Activated T-cell treated with anti-CD3 and anti-CD28 coated beads for 48 hours (primary cell): ENCODE measurements around the gene SLC1A5.

Experiments
- DNase-seq: peaks from one replicate; pipeline ENCODE4 v3.0.0-alpha.2; 2020; ENCODE audit warnings: low read depth

Gene SLC1A5

GRCh38 chr19:46725036-46725820 lies 63.2 kb downstream of the SLC1A5 start:
- no peak for DNase-seq
